Trophoblast cell (in vitro differentiated cells and primary cell): Measurements from ENCODE around the gene METTL13.

ENCODE experiments used
- DNase-seq, 2 donors: peaks; one replicate each; pipeline ENCODE4 v3.0.0-alpha.2; 2016
- H2AFZ ChIP-seq: 2 replicates; pipeline ENCODE4 v1.6.1; 2013; ENCODE audit warnings: low read length, moderate library complexity, mild to moderate bottlenecking; ENCODE audit not compliant: insufficient read depth, poor library complexity
- H2AK5ac ChIP-seq: 2 replicates; pipeline ENCODE4 v1.6.1; 2013; ENCODE audit warnings: mild to moderate bottlenecking, low read length
- H2BK120ac ChIP-seq: 2 replicates; pipeline ENCODE4 v1.6.1; 2013; ENCODE audit warnings: low read length, mild to moderate bottlenecking, moderate library complexity; ENCODE audit not compliant: insufficient read depth, poor library complexity
- H2BK12ac ChIP-seq: 2 replicates; pipeline ENCODE4 v1.6.1; 2013; ENCODE audit warnings: mild to moderate bottlenecking, low read length, moderate library complexity
- H2BK5ac ChIP-seq: 2 replicates; pipeline ENCODE4 v1.6.1; 2013; ENCODE audit warnings: low read length, low read depth, moderate library complexity, mild to moderate bottlenecking; ENCODE audit not compliant: poor library complexity
- H3K14ac ChIP-seq: 2 replicates; pipeline ENCODE4 v1.6.1; 2013; ENCODE audit warnings: mild to moderate bottlenecking, low read length
- H3K18ac ChIP-seq: 2 replicates; pipeline ENCODE4 v1.6.1; 2013; ENCODE audit warnings: mild to moderate bottlenecking, low read length
- H3K23ac ChIP-seq: 2 replicates; pipeline ENCODE4 v1.6.1; 2013; ENCODE audit warnings: low read length
- H3K27ac ChIP-seq: 2 replicates; pipeline ENCODE4 v1.5.1; 2013; ENCODE audit warnings: low read depth, mild to moderate bottlenecking, inconsistent platforms, low read length, moderate library complexity
- H3K27me3 ChIP-seq: 2 replicates; pipeline ENCODE4 v1.6.1; 2013; ENCODE audit warnings: inconsistent platforms, mild to moderate bottlenecking, low read length, moderate library complexity; ENCODE audit not compliant: insufficient read depth
- H3K36me3 ChIP-seq, 2 experiments: 1 replicate in 1 of 2; 2 replicates in 1 of 2; pipeline ENCODE4 v1.6.1; 2013; ENCODE audit warnings: low read length in 2 of 2, mild to moderate bottlenecking in 2 of 2, moderate library complexity in 1 of 2; ENCODE audit not compliant: insufficient read depth in 2 of 2, control insufficient read depth in 1 of 2
- H3K4ac ChIP-seq: 2 replicates; pipeline ENCODE4 v1.6.1; 2013; ENCODE audit warnings: low read depth, mild to moderate bottlenecking, low read length, moderate library complexity
- H3K4me1 ChIP-seq, 2 experiments: 1 replicate in 1 of 2; 2 replicates in 1 of 2; pipeline ENCODE4 v1.6.1; 2013; ENCODE audit warnings: low read length in 2 of 2, mild to moderate bottlenecking in 2 of 2, moderate library complexity in 1 of 2; ENCODE audit not compliant: insufficient read depth in 2 of 2, control insufficient read depth in 1 of 2
- H3K4me2 ChIP-seq: 2 replicates; pipeline ENCODE4 v1.6.1; 2013; ENCODE audit warnings: inconsistent platforms, mild to moderate bottlenecking, low read length, moderate library complexity
- H3K4me3 ChIP-seq: 2 replicates; pipeline ENCODE4 v1.5.1; 2013; ENCODE audit warnings: mild to moderate bottlenecking, low read depth, low read length, inconsistent platforms
- H3K79me1 ChIP-seq: one replicate; pipeline ENCODE4 v1.6.1; 2013; ENCODE audit warnings: low read length
- H3K79me2 ChIP-seq: 2 replicates; pipeline ENCODE4 v1.6.1; 2013; ENCODE audit warnings: low read length, mild to moderate bottlenecking; ENCODE audit not compliant: control insufficient read depth, insufficient read depth, poor library complexity
- H3K9ac ChIP-seq: 2 replicates; pipeline ENCODE4 v1.6.1; 2013; ENCODE audit warnings: mild to moderate bottlenecking, low read length
- H3K9me3 ChIP-seq: 2 replicates; pipeline ENCODE4 v1.6.1; 2013; ENCODE audit warnings: low read depth, mild to moderate bottlenecking, control low read depth, inconsistent platforms, low read length; ENCODE audit not compliant: insufficient read depth
- H4K12ac ChIP-seq: 2 replicates; pipeline ENCODE4 v1.6.1; 2013; ENCODE audit warnings: low read depth, mild to moderate bottlenecking, low read length, moderate library complexity
- H4K8ac ChIP-seq: 2 replicates; pipeline ENCODE4 v1.6.1; 2013; ENCODE audit warnings: low read depth, mild to moderate bottlenecking, low read length, moderate library complexity
- H4K91ac ChIP-seq: one replicate; pipeline ENCODE4 v1.6.1; 2013; ENCODE audit warnings: low read depth, mild to moderate bottlenecking, low read length, moderate library complexity
- WGBS: extraction: QIAGEN DNeasy Blood & Tissue Kit; methylation state at CpG from one replicate; pipeline ENCODE4 v1.1.7; 2013; ENCODE audit warnings: missing lambda C conversion rate; ENCODE audit not compliant: insufficient read length, insufficient coverage; ENCODE audit errors: extremely low coverage; 5-methylcytosine and 5-hydroxymethylcytosine counted together

METTL13 gene

GRCh38 chr1:171834821-171835220, 53.4 kb downstream of the METTL13 start:
- H4K8ac ChIP-seq = no peak overlapping the region
- no peaks in the 10 kb centered on the region for H3K4me1 ChIP-seq
- H4K91ac ChIP-seq = no peak overlapping the region
- WGBS = no CpG with 5 or more reads among the region's 2 CpGs
- H2BK12ac ChIP-seq = no peak overlapping the region
- no peaks in the 10 kb centered on the region for H3K79me2 ChIP-seq
- no peak overlapping the region for H2AFZ ChIP-seq
- no peak overlapping the region for H2BK5ac ChIP-seq
- H3K27me3 ChIP-seq = no peaks in the 10 kb centered on the region
- no peak overlapping the region for H3K9ac ChIP-seq
- no peaks in the 10 kb centered on the region for H3K36me3 ChIP-seq
- no peaks in the 10 kb centered on the region for H3K9me3 ChIP-seq
- H3K14ac ChIP-seq = no peak overlapping the region
- H4K12ac ChIP-seq = no peak overlapping the region
- no peaks in the 10 kb centered on the region for H3K79me1 ChIP-seq
- H3K27ac ChIP-seq = no peak overlapping the region
- no peak overlapping the region for H3K4me3 ChIP-seq
- no peak overlapping the region for H3K18ac ChIP-seq
- DNase-seq = no peak
- no peak overlapping the region for H2AK5ac ChIP-seq
- H3K4ac ChIP-seq = no peak overlapping the region
- no peak overlapping the region for H3K23ac ChIP-seq
- H3K4me2 ChIP-seq = no peak overlapping the region
- H2BK120ac ChIP-seq = no peak overlapping the region

GRCh38 chr1:171835891-171836290, 54.4 kb downstream of the METTL13 start:
- Histone ChIP-seq H3K9ac (no peak overlapping the region), H4K8ac (no peak overlapping the region), H3K36me3 (no peaks in the 10 kb centered on the region), H3K79me2 (no peaks in the 10 kb centered on the region), H2BK12ac (no peak overlapping the region), H4K12ac (no peak overlapping the region), H3K4me1 (peaks cover 0 to under 1% of the 10 kb centered on the region in 2 experiments), H3K18ac (no peak overlapping the region), H3K27me3 (peaks cover 3% of the 10 kb centered on the region), H3K4ac (no peak overlapping the region), H2BK5ac (no peak overlapping the region), H4K91ac (no peak overlapping the region), H3K4me2 (no peak overlapping the region), H3K27ac (no peak overlapping the region), H2BK120ac (no peak overlapping the region), H2AK5ac (no peak overlapping the region), H3K23ac (no peak overlapping the region), H2AFZ (no peak overlapping the region), H3K79me1 (no peaks in the 10 kb centered on the region), H3K4me3 (no peak overlapping the region), H3K9me3 (peaks cover 4% of the 10 kb centered on the region), H3K14ac (no peak overlapping the region)
- DNase-seq = no peak

GRCh38 chr1:171841050-171841910, 59.8 kb downstream of the METTL13 start, which contains the start of gene DNM3:
DNM3 (plus strand) TSS chr1:171841498; CDS start chr1:171841657, 159 bp downstream.
- H3K9me3 ChIP-seq = peaks cover 6% of the 10 kb centered on the region
- no peak within 1 kb of the TSS for H3K14ac ChIP-seq
- H3K4me1 ChIP-seq = peaks cover 4 to 13% of the 10 kb centered on the region in 2 experiments
- WGBS = no CpG with 5 or more reads among the region's 85 CpGs
- no peak within 1 kb of the TSS for H3K9ac ChIP-seq
- no peak within 1 kb of the TSS for H2BK5ac ChIP-seq
- H2BK12ac ChIP-seq = no peak within 1 kb of the TSS
- H3K27ac ChIP-seq = no peak within 1 kb of the TSS
- H4K8ac ChIP-seq = peak within 1 kb of the TSS; percentile 40
- no peak within 1 kb of the TSS for H2AK5ac ChIP-seq
- H3K79me2 ChIP-seq = no peaks in the 10 kb centered on the region
- peak within 1 kb of the TSS; percentile 73 for H3K4me3 ChIP-seq
- peak; percentile 33 to 65 for DNase-seq
- peaks cover 8% of the 10 kb centered on the region for H3K27me3 ChIP-seq
- no peak within 1 kb of the TSS for H3K23ac ChIP-seq
- H3K36me3 ChIP-seq = no peaks in the 10 kb centered on the region
- peak within 1 kb of the TSS; percentile 12 for H4K12ac ChIP-seq
- no peak within 1 kb of the TSS for H4K91ac ChIP-seq
- H3K79me1 ChIP-seq = no peaks in the 10 kb centered on the region
- H3K4ac ChIP-seq = no peak within 1 kb of the TSS
- no peak within 1 kb of the TSS for H2BK120ac ChIP-seq
- H3K4me2 ChIP-seq = peak within 1 kb of the TSS; percentile 99
- no peak within 1 kb of the TSS for H3K18ac ChIP-seq
- peak within 1 kb of the TSS; percentile 66 for H2AFZ ChIP-seq

- Histone ChIP-seq H2BK12ac (no peak overlapping the region), H3K79me2 (no peaks in the 10 kb centered on the region), H3K9ac (no peak overlapping the region), H4K12ac (no peak overlapping the region), H3K79me1 (no peaks in the 10 kb centered on the region), H3K18ac (no peak overlapping the region), H3K9me3 (peaks cover 6% of the 10 kb centered on the region), H3K4ac (no peak overlapping the region), H4K8ac (no peak overlapping the region), H3K27ac (no peak overlapping the region), H3K4me2 (peak overlapping the region; percentile 99), H3K36me3 (no peaks in the 10 kb centered on the region), H2BK120ac (no peak overlapping the region), H2AK5ac (no peak overlapping the region), H3K14ac (no peak overlapping the region), H3K4me3 (peak overlapping the region; percentile 67), H3K23ac (no peak overlapping the region), H2BK5ac (no peak overlapping the region), H2AFZ (peak overlapping the region; percentile 12), H3K27me3 (peaks cover 8% of the 10 kb centered on the region), H3K4me1 (peaks cover 4 to 13% of the 10 kb centered on the region in 2 experiments), H4K91ac (no peak overlapping the region)
- no CpG with 5 or more reads among the region's 40 CpGs for WGBS
- no peak for DNase-seq
Measured at GRCh38 chr1:171841931-171842761, 60.7 kb downstream of the METTL13 start.
